ENCODE data around the gene APAF1.

The APAF1 gene

DNA sequence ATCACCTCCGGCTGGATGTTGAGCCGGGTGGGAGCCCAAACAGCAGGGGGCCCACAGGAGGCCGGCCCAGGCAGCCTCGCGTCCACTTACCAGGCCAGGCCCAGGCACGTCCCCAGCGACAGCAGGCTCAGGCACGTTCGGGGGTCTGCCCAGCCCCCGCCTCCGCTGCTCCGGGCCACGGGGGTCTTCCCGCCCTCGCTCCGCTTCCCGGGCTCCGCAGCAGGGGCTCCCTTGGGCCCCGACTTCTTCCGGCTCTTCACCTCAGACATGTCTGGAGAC is 718 bp upstream of the APAF1 start:
- H3K27ac ChIP-seq: peak overlapping the region; percentile 94
- peaks cover 2% of the 10 kb centered on the region for H3K36me3 ChIP-seq (replicated peaks)
- no peak for DNase-seq
- H3K27me3 ChIP-seq (replicated peaks): no peaks in the 10 kb centered on the region
- in situ Hi-C loops (cut with HindIII; ENCODE audit: low pct_ligation_motif_present, low sequenced_read_pairs): no loop called here
- H3K4me3 ChIP-seq (ENCODE audit: low read depth, low read length): peak overlapping the region; percentile 87
- TF ChIP-seq, protein P1, sequence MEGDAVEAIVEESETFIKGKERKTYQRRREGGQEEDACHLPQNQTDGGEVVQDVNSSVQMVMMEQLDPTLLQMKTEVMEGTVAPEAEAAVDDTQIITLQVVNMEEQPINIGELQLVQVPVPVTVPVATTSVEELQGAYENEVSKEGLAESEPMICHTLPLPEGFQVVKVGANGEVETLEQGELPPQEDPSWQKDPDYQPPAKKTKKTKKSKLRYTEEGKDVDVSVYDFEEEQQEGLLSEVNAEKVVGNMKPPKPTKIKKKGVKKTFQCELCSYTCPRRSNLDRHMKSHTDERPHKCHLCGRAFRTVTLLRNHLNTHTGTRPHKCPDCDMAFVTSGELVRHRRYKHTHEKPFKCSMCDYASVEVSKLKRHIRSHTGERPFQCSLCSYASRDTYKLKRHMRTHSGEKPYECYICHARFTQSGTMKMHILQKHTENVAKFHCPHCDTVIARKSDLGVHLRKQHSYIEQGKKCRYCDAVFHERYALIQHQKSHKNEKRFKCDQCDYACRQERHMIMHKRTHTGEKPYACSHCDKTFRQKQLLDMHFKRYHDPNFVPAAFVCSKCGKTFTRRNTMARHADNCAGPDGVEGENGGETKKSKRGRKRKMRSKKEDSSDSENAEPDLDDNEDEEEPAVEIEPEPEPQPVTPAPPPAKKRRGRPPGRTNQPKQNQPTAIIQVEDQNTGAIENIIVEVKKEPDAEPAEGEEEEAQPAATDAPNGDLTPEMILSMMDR (IDR thresholded peaks at IDR 0.05; ENCODE audit: low read depth, low read length, missing control alignments): no peak

DNA sequence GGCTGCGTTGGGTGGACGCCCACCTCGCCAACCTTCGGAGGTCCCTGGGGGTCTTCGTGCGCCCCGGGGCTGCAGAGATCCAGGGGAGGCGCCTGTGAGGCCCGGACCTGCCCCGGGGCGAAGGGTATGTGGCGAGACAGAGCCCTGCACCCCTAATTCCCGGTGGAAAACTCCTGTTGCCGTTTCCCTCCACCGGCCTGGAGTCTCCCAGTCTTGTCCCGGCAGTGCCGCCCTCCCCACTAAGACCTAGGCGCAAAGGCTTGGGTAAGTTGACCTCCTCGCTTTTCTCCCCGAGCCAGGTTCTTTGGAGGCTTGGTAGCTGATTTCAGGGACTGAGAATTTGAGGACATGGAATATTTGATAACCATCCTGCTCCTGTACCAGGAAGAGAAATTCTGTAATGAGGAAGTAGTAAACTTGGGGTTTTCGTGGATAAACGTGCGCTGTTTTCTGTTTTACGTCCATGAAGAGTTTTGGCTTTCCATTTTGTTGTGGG is 530 bp downstream of the APAF1 start:
- Histone ChIP-seq H3K36me3 (replicated peaks) (peaks cover 10% of the 10 kb centered on the region), H3K27ac (peak overlapping the region; percentile 22), H3K27me3 (replicated peaks) (no peaks in the 10 kb centered on the region), H3K4me3 (ENCODE audit: low read depth, low read length) (peak overlapping the region; percentile 87)
- TF ChIP-seq, protein P1 (IDR thresholded peaks at IDR 0.05; ENCODE audit: low read depth, low read length, missing control alignments): no peak
- in situ Hi-C loops (cut with HindIII; ENCODE audit: low pct_ligation_motif_present, low sequenced_read_pairs): no loop called here
- DNase-seq: no peak

DNA sequence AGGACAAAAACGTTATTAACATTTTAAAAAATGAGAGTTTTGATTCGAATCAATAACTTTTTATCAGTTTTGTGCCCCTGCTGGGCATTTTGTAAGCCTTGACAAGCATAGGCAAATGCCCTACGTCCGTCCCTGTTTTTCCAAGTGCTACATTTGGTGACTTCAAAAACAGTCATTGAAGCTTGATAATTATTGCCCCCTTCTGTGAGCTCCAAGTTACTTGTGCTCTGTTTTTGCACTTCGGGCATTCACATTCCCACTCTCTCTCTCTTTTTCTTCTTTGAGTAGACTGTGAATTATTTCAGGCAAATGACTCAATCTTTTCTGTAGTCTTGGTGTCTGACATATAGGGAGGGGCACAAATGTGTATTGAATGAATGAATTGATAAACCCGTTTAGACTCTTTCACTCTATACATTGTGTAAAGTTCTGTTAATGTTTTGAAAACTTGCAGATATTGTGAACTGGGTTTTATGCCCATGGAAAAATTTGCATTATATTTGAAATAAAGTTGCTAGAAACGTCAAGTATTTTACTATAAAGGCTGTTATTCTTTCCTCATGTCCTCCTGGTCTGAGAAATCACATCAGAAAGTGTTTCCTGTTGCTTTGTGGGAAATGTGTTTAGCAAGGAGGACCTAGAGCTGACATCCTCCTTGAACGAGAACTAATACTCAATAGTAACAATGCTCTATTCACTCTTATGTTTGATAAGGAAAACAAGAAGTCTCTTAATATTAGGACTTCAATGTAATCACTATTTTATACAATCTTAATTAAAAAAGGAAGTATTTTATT is 1.4 kb downstream of the APAF1 start:
- no peak overlapping the region for H3K27ac ChIP-seq
- H3K4me3 ChIP-seq (ENCODE audit: low read depth, low read length): peak overlapping the region; percentile 87
- peaks cover 10% of the 10 kb centered on the region for H3K36me3 ChIP-seq (replicated peaks)
- TF ChIP-seq, protein P1 (IDR thresholded peaks at IDR 0.05; ENCODE audit: low read depth, low read length, missing control alignments): peak; percentile 34
- H3K27me3 ChIP-seq (replicated peaks): no peaks in the 10 kb centered on the region
- DNase-seq: no peak
- in situ Hi-C loops (cut with HindIII; ENCODE audit: low pct_ligation_motif_present, low sequenced_read_pairs): no loop called here

DNA sequence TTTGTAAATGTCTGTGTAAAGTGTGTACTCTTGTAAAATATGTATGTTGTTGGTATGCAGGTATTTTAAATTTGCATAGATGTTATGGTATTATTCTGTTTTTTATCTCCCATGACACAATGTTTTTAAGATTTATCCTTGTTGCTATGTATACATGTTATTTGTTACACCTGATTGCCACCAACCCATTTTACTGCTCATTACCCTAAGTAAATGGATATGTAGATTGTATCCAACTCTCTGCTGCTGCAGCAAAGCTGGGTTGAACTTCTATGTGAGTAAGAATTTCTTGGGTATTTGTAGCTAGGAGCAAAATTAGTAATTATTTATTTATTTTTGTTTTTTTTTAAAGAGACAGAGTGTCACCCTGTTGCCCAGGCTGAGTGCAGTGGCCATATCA is 6.2 kb downstream of the APAF1 start:
- Histone ChIP-seq H3K4me3 (ENCODE audit: low read depth, low read length) (no peak overlapping the region), H3K27me3 (replicated peaks) (no peaks in the 10 kb centered on the region), H3K27ac (no peak overlapping the region), H3K36me3 (replicated peaks) (peaks cover 10% of the 10 kb centered on the region)
- TF ChIP-seq, protein P1 (IDR thresholded peaks at IDR 0.05; ENCODE audit: low read depth, low read length, missing control alignments): no peak
- DNase-seq: no peak
- in situ Hi-C loops (cut with HindIII; ENCODE audit: low pct_ligation_motif_present, low sequenced_read_pairs): no loop called here

DNA sequence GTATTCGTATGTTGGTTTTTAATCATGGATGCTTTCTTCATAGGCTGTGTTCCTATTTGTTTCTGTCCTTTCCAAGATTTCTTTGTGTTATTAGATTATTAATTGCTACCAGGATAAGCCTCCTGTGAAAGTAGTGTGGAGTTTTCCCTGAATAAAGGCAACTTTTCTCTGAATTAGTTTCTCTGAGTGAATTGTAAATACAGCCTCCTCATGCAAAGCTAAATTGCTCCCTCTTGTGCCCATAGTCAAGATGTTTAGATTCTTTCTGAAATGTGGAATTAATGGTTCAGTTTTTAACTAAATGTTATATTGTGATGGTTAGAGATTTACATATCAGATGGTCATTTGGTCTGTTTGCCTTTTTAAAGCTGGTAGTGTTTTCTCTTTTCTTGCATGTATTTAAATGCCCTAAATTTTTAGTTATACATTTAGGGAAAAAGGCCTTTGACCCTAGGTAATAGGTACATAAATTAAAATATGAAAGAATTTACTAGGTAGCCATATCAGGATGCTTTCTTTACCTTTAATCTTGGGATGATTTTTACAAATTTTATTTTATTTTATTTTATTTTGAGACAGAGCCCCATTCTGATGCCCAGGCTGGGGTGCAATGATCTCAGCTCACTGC is 8.9 kb downstream of the APAF1 start:
- H3K27me3 ChIP-seq (replicated peaks): no peaks in the 10 kb centered on the region
- H3K36me3 ChIP-seq (replicated peaks): peaks cover 14% of the 10 kb centered on the region
- in situ Hi-C loops (cut with HindIII; ENCODE audit: low pct_ligation_motif_present, low sequenced_read_pairs): no loop called here
- H3K4me3 ChIP-seq (ENCODE audit: low read depth, low read length): no peak overlapping the region
- TF ChIP-seq, protein P1 (IDR thresholded peaks at IDR 0.05; ENCODE audit: low read depth, low read length, missing control alignments): peak; percentile 49
- H3K27ac ChIP-seq: no peak overlapping the region
- no peak for DNase-seq
